Activated CD4-positive, alpha-beta T cell treated with anti-CD3 and anti-CD28 coated beads, Interleukin-2, amount 50 U/mL, for 1 hour (primary cell): ENCODE measurements around the gene UROC1.

Experiments used
- DNase-seq: peaks from one replicate; pipeline ENCODE4 v3.0.0-alpha.2; 2020

UROC1 gene

DNA sequence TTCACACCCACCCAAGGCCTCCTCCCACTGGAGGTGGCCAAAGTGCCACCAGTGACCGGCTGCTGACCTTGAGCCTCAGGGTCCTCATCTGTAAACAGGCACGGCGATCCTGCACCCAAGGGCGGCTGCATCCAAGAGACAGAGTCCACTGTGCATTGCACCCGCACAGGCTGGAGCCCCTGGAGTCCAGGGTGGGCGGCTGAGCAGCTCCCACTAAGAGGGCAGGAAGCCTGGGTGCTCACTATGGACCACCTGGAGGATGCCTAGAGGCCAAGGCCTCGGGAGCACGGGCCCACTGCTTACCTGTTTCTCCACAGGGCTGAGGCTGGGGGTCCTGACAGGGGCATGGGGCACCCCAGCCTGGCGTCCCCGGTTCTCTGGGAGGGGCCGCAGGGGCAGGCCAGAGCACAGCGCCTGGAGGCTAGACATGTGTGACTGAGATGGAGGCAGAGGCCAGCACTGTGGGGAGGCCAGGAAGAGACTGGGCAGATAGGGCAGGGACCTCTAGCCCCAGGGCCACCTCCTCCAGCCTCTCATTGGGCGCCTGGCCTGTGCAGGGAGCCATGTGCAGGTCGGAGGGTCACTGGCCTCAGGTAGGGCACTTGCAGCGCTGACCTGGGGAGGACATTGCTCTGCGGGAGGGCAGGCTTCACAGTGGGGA lies at the start of gene UROC1:
Gene UROC1 (minus strand): TSS at position 483 of the 661 bp plus-strand sequence. CDS start 54 bp downstream, at position 429.
- DNase-seq, result no peak

DNA sequence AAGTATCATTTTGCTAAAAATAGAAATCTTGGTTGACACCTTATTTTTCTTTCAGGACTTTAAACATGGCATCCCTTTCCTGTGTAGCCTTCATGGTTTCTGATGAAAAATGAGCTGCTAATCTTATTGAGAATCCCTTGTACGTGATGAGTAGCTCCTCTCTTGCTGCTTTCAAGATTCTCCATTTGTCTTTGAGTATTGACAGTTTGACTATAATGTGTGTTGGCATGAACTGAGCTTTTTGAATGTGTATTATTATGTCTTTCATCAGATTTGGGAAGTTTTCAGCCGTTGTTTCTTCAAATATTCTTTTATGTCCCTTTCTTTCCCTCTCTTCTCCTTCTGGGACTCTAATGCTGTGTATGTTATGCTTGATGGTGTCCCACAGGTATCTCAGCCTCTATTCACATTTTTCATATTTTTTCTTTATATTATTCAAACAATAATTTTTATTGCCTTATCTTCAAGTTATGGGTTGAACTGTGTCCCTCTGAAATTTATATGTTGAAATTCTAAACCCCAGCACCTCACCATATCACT lies 45.2 kb upstream of the UROC1 start:
- DNase-seq, result no peak

DNA sequence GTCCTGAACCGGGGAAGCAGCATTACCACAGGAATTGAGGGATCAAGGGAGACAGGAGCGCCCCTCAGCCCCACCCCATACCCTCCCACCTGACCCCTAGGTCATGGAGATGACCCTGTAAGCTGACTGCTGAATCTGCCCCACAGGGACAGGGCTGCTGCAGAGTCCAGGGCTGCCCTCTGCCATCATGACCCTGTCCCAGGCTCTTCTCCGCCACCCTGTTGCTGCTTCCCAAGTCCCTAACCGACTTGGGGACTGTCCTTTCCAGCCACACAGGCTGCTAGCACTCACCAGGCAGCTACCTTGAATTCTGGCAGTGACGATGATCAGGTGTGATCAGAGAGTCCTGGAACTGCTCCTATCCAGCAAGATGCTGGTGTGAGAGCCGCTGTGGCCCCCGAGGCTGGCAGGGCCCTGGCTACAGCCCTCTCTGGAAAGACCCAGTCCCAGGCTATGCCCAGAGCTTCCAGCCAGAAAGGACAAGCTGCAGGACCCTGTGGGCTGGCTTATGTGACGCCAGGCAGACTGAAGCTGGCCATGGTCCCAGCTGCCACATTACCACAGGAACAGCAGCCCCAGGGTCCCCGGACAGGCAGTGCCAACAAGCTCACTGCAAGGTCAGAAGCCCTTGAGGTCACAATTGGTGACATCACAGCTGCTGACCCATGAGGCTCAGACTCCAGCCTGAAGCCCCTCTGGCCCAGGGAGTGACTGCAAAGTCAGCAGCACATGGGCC lies 40.9 kb upstream of the UROC1 start, which contains the start of gene C3orf22:
Gene C3orf22 (minus strand): TSS at position 597 of the 736 bp plus-strand sequence. CDS start 5,542 bp downstream, outside the sequence.
- no peak for DNase-seq

DNA sequence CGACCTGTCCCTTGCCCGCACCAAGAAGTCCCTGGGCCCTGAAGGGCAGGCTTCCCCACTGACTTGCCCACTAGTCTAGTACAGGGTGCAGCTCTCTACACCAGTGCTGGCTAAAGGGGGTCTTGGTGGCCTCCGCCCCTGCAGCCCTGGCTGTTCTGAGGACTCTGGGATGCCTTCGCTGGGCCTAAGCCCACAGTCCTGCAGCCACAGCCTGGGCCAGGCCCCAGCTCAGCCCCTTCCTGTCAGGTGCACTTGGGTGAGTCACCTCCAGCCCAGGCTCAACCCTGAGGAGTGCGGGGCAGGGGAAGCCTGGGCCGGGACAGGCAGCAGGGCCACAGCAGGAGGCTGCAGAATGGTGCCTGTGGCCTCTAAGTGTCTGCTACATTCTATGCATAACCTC lies 40.2 kb upstream of the UROC1 start:
- DNase-seq, result no peak

DNA sequence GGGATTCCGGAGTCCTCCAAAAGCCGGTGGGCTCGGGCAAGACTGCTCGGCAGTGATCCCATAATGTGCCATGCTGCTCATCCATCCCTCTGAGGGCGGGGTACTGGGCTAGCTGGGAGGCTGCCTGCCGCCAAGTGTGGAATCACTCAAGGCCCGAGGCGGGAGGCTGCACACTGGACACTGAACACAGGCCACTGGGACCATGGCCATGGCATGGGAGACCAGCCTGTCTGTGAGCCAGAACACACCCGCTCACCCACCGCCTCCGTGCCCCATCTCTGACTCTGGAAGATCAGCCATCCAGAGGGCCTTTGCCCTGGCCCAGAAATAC lies 39.8 kb upstream of the UROC1 start:
- no peak for DNase-seq

DNA sequence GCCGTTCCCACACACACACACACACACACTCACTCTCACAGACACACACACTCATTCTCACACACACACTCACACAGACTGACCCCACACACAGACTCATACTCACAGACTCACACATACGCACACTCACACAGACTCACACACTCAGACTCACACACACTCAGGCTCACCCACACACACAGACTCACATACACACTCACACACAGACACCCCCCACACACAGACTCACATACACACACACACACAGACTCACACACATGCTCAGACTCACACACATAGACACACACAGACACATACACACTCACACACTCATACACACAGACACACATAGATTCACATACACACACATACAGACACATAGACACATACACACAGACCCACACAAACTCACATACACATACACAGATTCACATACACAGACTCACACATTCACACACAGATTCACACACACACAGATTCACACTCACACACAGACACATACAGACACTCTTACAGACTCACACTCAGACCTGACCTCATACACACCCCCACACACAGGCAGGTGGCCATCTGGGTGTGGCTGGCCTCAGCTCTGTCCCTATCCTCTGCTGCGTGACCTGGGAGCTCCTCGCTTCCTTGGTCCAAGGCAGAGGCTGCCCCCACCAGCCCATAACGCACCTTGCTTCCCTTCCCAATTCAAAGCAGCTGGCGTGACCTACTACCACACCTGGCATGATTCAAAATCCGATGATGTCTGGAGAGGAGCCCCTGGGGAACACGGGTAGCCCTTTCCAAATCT lies 39.3 kb upstream of the UROC1 start:
- DNase-seq, result no peak

DNA sequence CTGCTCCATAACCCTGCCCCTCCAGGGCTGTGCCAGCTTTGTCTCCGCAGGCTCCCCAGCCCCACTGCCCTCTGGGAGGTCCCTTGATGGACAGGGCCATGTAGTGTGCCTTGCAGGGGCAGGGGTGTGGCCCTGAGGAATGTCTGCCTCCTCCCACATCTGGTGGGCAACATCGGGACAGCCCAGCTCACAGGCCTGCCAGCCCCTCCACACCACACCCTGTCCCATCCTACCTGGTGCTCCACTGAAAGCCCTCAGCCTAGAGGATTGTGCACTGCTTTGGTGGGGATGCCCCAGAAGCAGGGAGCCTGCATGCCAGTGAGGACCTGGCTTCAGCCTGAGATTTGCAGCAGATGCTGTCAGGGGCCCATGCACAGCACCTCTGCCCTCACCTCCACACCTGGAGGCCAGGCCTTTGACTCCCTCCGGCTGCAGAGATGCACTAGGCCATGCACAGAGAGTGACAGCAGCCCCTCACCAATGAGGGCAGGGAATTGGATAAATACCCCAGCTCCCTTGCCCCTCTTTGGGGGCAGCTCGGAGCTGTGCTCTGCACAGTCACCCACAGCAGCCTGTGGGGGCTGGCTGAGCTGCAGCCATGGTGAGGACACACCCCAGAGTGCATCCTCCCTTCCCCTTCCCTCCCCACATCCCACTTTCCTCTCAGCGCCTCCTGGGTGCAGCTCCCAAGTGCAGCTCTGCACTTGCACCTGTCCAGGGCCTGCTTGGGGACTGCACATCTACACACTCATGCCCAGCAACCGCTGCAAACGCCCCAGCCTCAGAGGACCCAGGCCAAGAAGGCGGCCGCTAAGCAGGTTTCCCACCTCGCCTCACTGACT lies 38.4 kb upstream of the UROC1 start:
- no peak for DNase-seq

DNA sequence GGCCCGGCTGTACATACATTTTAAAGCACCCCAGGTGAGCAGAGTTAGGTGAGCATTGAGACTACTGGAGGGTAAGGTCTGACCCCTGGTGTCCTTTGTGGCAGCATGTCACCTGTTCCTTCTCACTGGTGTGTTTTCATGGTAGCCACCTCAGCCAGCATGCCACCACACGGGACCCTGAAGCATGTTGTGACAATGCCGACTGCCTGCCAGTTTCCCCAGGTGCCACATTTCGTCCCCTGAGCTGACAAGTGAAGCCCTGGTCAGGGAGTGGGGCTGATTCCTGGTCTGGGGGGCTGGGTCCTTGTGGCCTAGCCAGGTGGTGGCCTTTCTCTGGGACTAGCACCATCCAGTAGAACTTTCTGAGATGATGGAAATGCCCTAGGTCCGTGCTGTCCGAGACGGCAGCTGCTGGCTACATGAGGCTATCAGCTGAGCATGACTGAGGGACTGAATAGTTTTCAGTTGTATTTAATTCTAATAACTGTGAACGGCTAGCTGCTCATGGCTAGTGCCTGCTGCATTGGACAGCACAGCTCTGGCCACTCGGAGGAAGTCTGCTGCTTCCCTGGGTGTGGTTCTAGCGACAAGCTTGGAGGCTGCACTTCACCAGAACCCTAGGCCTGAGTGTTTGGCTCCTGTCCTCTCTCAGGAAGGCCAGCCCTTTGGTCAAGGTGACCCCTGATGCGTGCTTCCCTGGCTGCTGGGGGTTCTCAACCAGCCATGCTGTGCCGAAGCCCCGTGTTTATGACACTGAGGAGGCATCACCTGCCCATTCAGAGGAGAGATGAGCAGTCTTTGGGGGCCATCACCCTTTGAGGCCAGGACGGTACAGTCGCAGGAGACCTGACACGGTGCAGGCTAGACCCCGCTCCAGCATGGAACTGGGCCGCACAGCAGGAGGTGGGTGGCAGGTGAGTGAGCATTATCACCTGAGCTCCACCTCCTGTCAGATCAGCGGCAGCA lies 37.3 kb upstream of the UROC1 start:
- no peak for DNase-seq

DNA sequence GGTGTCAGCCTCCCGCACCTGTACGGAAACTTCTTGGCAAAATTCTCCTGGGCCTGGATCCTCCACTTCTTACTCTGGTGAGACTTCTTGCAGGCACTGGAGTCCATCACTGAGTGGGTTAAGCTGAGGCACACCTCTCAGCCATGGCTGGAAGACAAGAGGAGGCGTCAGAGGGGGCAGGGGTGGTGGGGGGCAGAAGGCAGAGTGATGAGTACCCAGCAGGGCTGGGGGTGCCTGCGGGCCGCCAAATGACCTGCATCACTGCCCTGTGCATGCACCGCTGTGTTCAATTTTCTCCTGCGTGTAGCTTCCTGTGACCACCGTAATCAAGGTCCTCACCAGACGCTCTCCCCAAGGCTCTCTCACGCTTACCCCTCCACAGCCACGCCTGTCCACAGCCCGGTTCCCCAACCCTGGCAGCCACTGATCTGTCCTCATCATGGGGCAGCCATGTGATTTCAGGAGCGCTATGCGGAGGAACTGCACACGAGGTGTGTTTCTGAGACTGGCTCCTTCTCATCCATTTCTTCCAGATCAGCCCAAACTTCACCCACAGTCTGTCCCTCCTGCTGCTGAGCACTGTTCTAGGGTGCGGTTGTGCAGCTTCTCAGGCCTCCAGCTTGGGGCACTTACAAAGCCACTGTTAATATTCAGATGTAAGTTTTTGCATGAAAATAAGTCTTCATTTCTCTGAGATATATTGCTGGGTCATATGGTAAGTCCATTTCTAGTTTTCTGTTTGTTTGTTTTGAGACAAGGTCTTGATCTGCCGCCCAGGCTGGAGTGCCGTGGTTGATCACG lies 35.9 kb upstream of the UROC1 start:
- no peak for DNase-seq

DNA sequence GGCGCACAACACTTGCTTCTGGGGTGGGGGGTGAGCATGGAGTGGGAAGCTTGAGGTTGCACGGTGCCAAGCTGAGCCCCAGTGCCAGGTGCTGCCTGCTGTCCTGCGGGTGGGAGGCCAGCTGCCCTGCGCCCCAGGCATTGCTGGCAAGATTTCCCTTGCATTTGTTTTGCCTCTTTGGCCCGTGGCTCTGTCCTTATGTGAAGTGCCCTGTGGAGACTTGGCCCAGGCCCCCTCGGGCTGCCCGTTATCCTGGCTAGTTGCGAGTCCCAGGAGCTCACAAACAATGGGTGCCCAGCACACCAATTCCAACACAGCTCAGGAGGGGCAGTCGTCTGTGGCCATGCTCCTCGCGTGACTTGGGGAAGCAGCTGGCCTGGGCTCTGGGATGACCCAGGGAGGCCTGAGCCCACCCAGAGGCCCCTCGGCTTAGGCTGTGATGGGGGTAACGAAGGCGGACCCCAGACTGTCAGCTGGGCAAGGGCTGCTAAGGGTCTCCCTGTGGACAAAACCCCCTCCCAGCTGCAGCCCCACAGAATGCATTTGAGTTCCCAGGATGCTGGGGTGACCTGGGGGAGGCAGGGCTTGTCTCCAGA lies 35.2 kb upstream of the UROC1 start:
- no peak for DNase-seq

DNA sequence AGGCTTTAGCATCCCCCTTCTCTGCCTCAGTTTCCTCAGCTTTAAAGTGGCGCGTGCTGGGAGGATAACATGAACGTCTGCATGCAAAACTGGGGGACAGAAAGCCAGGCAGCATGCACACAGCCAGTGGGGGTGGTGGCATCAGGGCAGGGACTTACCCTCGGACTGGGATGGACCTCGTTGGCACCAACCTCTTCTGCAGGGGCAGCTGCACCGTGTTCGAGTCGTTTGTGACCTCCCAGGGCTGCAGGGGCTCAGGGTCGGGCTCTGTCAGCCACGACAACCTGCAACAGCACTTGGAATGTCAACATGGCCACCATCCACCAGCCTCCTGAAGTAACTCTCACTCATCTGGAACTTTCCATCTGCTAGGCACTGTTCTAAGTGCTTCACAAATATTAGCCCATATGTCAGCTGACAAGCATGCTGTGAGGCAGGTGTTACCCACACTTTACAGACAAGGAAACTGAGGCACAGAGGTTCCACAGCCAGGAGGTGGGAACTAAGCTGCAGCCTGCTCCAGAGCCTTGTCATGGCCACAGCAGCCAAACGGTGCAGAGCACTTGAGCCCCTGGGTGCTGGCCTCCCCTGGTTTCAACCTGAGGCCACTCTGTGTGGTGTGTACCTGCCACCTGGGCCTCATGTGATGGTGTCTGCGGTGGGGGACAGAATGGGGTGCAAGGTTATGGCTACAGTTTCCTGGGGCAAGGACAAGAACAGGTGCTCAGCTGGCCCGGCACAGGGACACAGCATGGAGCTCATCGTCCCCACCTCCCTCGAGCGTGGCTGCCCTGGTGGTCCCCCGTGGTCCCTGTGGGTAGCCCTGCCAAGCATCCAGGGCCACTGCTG lies 34.5 kb upstream of the UROC1 start:
- DNase-seq, result no peak

DNA sequence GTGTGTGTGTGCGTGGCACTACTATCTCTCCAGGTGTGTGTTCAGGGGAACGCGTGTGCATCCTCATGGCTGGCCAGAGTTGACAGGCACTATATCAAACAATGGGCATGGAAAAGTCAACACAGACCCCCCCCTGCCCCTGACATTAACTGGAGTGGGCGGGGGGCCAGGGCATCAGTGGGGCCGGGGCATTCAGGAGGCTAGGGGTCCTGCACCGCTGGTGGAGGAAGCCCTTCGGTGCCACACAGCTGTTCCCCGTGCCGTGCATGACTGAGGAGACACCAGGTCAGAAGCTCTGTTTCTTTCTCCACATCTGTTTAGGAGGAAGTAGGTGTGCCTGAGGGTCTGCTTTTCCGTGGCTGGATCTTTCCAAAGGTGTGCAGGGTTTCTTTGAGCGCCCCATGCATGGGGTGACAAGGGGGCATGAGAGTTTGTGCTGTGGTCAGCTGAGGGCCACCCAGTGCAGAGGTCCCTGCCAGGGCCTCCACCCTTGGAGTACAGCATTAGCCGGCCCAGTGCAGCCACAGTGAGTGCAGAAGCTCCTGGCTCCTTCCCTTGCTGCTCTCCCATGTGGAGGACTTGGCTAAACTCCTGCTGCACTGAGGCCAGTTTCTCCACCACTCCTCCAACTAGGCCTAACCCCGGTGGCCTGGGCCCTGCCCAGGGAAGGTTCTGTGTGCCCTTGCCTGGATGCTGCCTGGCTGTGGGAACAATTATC lies 33.7 kb upstream of the UROC1 start:
- DNase-seq, result no peak

DNA sequence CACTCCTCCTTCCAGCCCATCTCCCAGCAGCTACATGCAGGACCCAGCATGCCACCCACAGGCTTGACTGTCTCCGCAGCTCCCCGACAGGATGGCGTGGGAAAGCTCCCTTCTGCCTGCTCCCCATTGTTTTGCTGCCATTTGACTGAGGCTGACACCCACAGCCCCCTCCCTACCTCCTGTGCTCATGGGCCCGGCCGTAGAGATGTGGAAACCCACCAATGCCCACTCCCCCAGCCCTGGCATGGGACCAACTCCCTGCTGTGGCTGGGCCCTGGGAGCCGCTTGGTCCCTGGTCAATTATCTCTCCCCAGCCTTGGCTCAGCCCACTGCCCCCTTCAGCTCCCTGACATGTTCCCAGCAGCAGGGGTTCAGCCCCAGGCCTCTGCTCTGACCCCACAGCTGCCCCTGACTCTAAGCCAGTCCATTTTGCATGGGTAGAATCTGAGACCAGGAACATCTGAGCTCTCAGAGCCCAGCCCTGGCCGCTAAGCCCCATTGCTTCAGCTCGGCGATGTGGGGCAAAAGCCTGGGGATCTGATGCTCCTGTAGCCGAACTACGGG lies 33.0 kb upstream of the UROC1 start:
- DNase-seq, result no peak

DNA sequence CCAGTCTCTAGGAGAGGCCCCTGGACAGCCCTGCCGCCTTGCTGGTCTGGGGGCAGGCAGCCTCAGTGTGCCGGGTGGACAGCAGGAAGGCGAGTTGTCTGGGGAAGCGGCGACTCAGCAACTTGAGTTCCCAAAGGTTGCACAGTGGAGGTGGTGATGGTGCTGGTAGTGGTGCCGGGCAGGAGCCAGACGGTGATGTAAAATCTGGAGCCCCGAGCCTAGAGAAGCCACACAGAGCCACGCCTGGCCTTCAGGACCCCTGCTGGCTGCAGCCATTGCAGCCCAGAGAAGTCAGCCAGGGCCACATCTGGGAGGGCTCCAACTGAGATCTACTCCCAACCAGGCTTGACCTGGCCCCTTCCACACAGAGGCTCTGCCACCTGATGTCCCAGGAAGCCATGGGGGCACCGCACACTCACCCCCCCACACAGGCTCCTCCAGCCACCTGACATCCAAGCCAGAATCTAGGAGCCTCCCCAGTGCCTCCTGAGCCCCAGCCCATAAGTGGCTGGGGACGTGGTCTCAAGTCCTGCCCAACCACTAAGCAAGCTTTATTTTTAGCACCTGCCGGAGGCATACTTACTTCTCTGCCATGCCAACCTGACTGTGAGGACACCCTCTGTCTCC lies 32.4 kb upstream of the UROC1 start:
- DNase-seq, result no peak

DNA sequence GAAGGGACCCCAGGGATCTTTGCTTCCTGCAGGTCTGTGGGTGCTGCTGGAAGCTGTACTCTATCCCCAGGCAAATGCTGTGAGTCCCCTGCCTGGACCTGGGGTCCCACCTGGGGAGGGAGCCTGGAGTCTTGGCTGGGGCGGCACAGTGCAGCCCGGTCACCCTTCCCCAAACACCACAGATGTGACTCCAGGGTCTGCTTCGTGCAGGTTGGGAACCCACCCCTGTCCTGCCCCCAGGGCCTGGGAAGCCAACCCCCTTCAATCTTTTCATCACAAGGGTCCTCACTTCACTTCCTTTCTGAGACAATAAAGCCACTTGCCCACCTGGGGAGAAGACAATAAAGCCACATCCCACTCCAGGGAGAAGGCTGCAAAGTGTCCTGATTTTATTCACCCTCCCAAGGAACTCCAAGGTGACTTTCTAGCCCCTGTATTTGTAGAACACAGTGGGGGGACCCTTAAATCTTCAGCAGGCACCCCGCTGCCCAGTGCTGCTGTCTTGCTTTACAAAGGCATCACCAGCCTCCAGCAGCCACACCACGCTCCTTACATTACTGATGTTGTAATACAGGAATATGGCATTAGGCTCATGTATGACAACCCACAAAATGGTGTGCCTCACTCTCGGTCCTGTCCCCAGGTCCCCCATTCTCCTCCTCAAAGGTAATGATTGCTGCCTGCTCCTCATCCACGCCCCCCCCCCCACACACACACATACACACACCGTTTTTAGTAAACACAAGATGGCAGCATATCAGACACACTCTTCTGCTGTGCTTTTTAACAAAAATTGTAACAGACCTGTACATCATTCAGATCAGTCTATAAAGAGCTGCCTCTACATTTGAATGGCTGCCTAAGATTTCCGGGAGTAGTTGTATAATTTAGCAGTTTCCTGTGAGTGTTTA lies 31.2 kb upstream of the UROC1 start:
- DNase-seq, result no peak

DNA sequence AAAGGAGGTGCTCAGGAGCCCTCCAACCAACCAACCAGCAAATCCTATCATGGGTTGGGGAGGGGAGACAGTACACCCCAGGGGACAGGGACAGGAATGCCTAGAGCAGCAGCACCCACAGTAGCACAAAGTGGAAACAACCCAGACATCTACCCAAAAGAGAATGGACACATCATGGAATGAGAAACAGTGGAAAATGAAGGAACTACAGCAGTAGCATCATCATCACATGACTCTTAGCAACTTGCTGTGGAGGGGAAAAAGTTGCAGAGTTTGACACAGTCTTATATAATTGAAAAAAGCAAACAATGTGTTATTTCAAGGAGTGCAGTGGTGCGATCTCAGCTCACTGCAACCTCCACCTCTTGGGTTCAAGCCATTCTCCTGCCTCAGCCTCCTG lies 30.1 kb upstream of the UROC1 start:
- DNase-seq, result no peak
